Lower lobe of right lung (tissue), 2 donors: ENCODE results near the gene IL3. TPM values are rescaled to one million over a fixed set of nuclear protein-coding genes. Genes with fewer than 3 reads are reported as not detected.

Source experiments
- ATAC-seq, 2 donors: fragments of 200-7000 bp; cut with Tn5 transposase; one replicate each; pipeline ENCODE4 v1.9.1; 2020 to 2022; ENCODE audit warnings: mild to moderate bottlenecking in 2 of 2, moderate library complexity in 2 of 2
- DNase-seq: peaks from one replicate; pipeline ENCODE4 v3.0.0-alpha.2; 2020
- H3K27ac ChIP-seq: fragments of 200-600 bp; one replicate; pipeline ENCODE4 v1.8.0; 2022
- H3K27me3 ChIP-seq: fragments of 200-600 bp; one replicate; pipeline ENCODE4 v1.8.0; 2022; ENCODE audit warnings: low read depth
- H3K36me3 ChIP-seq: fragments of 200-600 bp; one replicate; pipeline ENCODE4 v1.8.0; 2022; ENCODE audit warnings: mild to moderate bottlenecking
- H3K4me1 ChIP-seq: fragments of 200-600 bp; one replicate; pipeline ENCODE4 v1.8.0; 2022
- H3K4me3 ChIP-seq: fragments of 200-600 bp; one replicate; pipeline ENCODE4 v1.8.0; 2022; ENCODE audit warnings: mild to moderate bottlenecking
- H3K9me3 ChIP-seq: fragments of 200-600 bp; one replicate; pipeline ENCODE4 v1.8.0; 2022
- CTCF ChIP-seq: fragments of 200-600 bp; IDR thresholded peaks from one replicate; pipeline ENCODE4 v1.8.0; 2022; ENCODE audit warnings: antibody characterized with exemption, mild to moderate bottlenecking
- intact Hi-C: fragments of 100-400 bp; cut with DNase I; formaldehyde crosslinking; loops from one replicate; pipeline ENCODE4 v1.11.0; 2022
- total RNA-seq: library from RNA; stranded (reverse); fragmentation: NEBNext Ultra II Directional; extraction: Animal tissue kit (Norgen Biotek cat#: 25700); gene quantifications from one replicate; pipeline ENCODE4 v1.2.1, GENCODE V29; 2021
- donor health status: DM: no; HTN: yes; CAD: no; lungs with severe emphysema.

The IL3 gene
- total RNA-seq, 1 donor from 2014 or later, result not detected

- Histone ChIP-seq H3K27ac (no peak overlapping the region), H3K9me3 (no peaks in the 10 kb centered on the region), H3K4me1 (no peaks in the 10 kb centered on the region), H3K4me3 (no peak overlapping the region), H3K27me3 (no peaks in the 10 kb centered on the region), H3K36me3 (no peaks in the 10 kb centered on the region)
- DNase-seq, result no peak
- intact Hi-C loops, result no loop called here
- ATAC-seq, result peak in 1 of 2 donors; percentile 24
- no peak for TF ChIP-seq CTCF
Observed at GRCh38 chr5:132027027-132027426, 33.4 kb upstream of the IL3 start.

- no peak for ATAC-seq
- DNase-seq, result no peak
- no peaks in the 10 kb centered on the region for H3K36me3 ChIP-seq
- no peaks in the 10 kb centered on the region for H3K9me3 ChIP-seq
- intact Hi-C loops, result no loop called here
- no peak overlapping the region for H3K27ac ChIP-seq
- H3K4me3 ChIP-seq, result no peak overlapping the region
- no peaks in the 10 kb centered on the region for H3K27me3 ChIP-seq
- no peak for TF ChIP-seq CTCF
- no peaks in the 10 kb centered on the region for H3K4me1 ChIP-seq
Observed at GRCh38 chr5:132029609-132030330, 30.7 kb upstream of the IL3 start.

DNA sequence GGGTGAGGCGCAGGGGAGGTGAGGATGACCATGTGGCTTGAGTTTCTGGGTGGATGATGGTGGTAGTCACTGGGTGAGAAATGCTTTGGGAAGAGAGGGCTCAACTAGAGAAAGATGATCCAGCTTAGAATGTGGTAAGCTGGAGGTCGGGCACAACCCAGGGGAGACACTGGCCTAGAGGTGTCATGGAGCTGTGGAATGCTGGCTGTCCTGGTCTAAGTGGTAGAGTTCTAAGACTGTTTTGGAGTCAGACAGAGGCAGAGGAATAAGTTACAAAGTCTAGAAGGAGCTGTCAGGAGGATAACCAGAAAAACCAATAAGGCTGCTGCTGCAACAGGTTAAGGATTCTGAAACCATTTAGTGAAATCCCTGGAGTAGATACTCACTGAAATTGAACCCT lies 29.8 kb upstream of the IL3 start:
- Histone ChIP-seq H3K4me1 (no peaks in the 10 kb centered on the region), H3K36me3 (no peaks in the 10 kb centered on the region), H3K9me3 (no peaks in the 10 kb centered on the region), H3K4me3 (no peak overlapping the region), H3K27ac (no peak overlapping the region), H3K27me3 (no peaks in the 10 kb centered on the region)
- no peak for TF ChIP-seq CTCF
- intact Hi-C loops, result no loop called here
- DNase-seq, result no peak
- ATAC-seq, result no peak

- no peaks in the 10 kb centered on the region for H3K9me3 ChIP-seq
- no peak for TF ChIP-seq CTCF
- H3K27ac ChIP-seq, result no peak overlapping the region
- no peaks in the 10 kb centered on the region for H3K36me3 ChIP-seq
- no peak for DNase-seq
- no peaks in the 10 kb centered on the region for H3K27me3 ChIP-seq
- no peak for ATAC-seq
- no peaks in the 10 kb centered on the region for H3K4me1 ChIP-seq
- H3K4me3 ChIP-seq, result no peak overlapping the region
- intact Hi-C loops, result no loop called here
Observed at GRCh38 chr5:132032196-132032595, 28.3 kb upstream of the IL3 start.

DNA sequence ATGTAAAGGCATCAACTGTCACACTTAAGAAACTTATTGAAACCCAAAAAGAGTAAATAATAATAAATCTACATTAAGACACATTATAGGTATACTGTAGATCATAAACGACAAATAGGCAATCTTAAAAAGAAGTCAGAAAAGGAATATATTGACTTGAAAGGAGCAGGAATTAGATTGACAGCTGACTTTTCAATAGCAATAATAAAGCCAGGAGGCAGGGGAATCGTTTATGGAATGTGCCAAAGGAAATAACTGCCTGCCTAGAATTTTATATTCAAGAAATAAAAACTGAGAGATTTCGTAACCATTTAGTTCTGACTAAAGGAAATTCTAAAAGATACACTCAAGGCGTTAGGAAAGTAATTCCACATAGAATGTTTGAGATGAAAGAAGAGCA lies 27.3 kb upstream of the IL3 start:
- H3K4me3 ChIP-seq, result no peak overlapping the region
- TF ChIP-seq CTCF, result no peak
- no peaks in the 10 kb centered on the region for H3K4me1 ChIP-seq
- H3K9me3 ChIP-seq, result no peaks in the 10 kb centered on the region
- no peak for DNase-seq
- intact Hi-C loops, result no loop called here
- no peaks in the 10 kb centered on the region for H3K36me3 ChIP-seq
- no peaks in the 10 kb centered on the region for H3K27me3 ChIP-seq
- ATAC-seq, result no peak
- H3K27ac ChIP-seq, result no peak overlapping the region
